HCT116 (cell line): ENCODE results near the gene SAMD10. TPM values are rescaled to one million over a fixed set of nuclear protein-coding genes. Genes with fewer than 3 reads are reported as not detected.

Experiments
- ATAC-seq: fragments of 200-7000 bp; cut with Tn5 transposase; 2 replicates; pipeline ENCODE4 v1.9.1; 2020; ENCODE audit warnings: mild to moderate bottlenecking, moderate library complexity
- BruUV-seq: library from RNA; stranded (reverse); fragments of 400-500 nt; replicated peaks from 2 replicates; lab custom pipeline; 2021; lab: Mats Ljungman, UMichigan
- CTCF ChIA-PET: fragments of 300-600 bp; sonication (Branson Sonifier 250); formaldehyde crosslinking; loops from one replicate; lab custom pipeline; 2021; ENCODE audit warnings: antibody characterized with exemption; lab: Charles Lee
- POLR2A ChIA-PET: fragments of 300-600, 350-600 bp; sonication (Branson Sonifier 250); formaldehyde crosslinking; loops from one replicate; lab custom pipeline; 2021; ENCODE audit warnings: antibody characterized with exemption; lab: Charles Lee
- RAD21 ChIA-PET, 2 experiments: fragments of 300-600 bp; sonication (Branson Sonifier 250); formaldehyde crosslinking; loops; one replicate each; lab custom pipeline; 2023; ENCODE audit warnings: low total read pairs in 2 of 2; ENCODE audit not compliant: uncharacterized antibody in 2 of 2, unreplicated experiment in 2 of 2, low non-redundant PET in 1 of 2; lab: Charles Lee
- DNase-seq: peaks from one replicate; pipeline ENCODE4 v3.0.0-alpha.2; 2010; ENCODE audit warnings: low read depth, low spot score
- H2AFZ ChIP-seq: fragments of 200-600 bp; shearing (Covaris generic), sonication (generic); 2 replicates; pipeline ENCODE4 v1.6.1; 2017; ENCODE audit warnings: low read depth, mixed run types, mixed read lengths, antibody characterized with exemption, low read length; ENCODE audit not compliant: poor library complexity, severe bottlenecking
- H3K27ac ChIP-seq: 2 replicates; pipeline ENCODE4 v1.5.1; 2012; ENCODE audit warnings: low read depth, low read length
- H3K27me3 ChIP-seq: fragments of 200-600 bp; sonication (generic); 2 replicates; pipeline ENCODE4 v1.6.1; 2016; ENCODE audit warnings: mixed run types, low read length, mixed read lengths; ENCODE audit not compliant: insufficient read depth
- H3K36me3 ChIP-seq, 2 experiments: fragments of 200-500 bp in 1 of 2; fragments of 200-600 bp in 1 of 2; sonication (Bioruptor generic) in 1 of 2; sonication (generic) in 1 of 2; 2 replicates each; pipeline versions ENCODE4 v1.5.1 to v1.6.1; 2014 to 2016; ENCODE audit warnings: low read length in 2 of 2, inconsistent platforms in 1 of 2, mixed read lengths in 1 of 2, mixed run types in 1 of 2; ENCODE audit not compliant: insufficient read depth in 2 of 2, control insufficient read depth in 1 of 2
- H3K4me1 ChIP-seq, 2 experiments: fragments of 200-600 bp in 1 of 2; sonication (generic) in 1 of 2; 2 replicates each; pipeline versions ENCODE4 v1.5.1 to v1.6.1; 2012 to 2017; ENCODE audit warnings: low read length in 2 of 2, inconsistent platforms in 1 of 2, mild to moderate bottlenecking in 1 of 2, mixed read lengths in 1 of 2, mixed run types in 1 of 2, moderate library complexity in 1 of 2; ENCODE audit not compliant: insufficient read depth in 2 of 2, control insufficient read depth in 1 of 2
- H3K4me2 ChIP-seq: fragments of 200-600 bp; sonication (generic); 2 replicates; pipeline ENCODE4 v1.6.1; 2017; ENCODE audit warnings: mixed run types, low read length, mixed read lengths
- H3K4me3 ChIP-seq, 2 experiments: fragments of 200-600 bp in 1 of 2; sonication (generic) in 1 of 2; replicated peaks in 1 of 2; 2 replicates each; pipeline ENCODE4 v1.5.1; 2011 to 2016; ENCODE audit warnings: low read length in 2 of 2, control low read depth in 1 of 2, low read depth in 1 of 2, mild to moderate bottlenecking in 1 of 2, mixed read lengths in 1 of 2, mixed run types in 1 of 2
- H3K79me2 ChIP-seq: fragments of 200-600 bp; sonication (generic); 2 replicates; pipeline ENCODE4 v1.6.1; 2017; ENCODE audit warnings: mild to moderate bottlenecking, mixed run types, low read length, moderate library complexity, mixed read lengths; ENCODE audit not compliant: insufficient read depth
- H3K9ac ChIP-seq: fragments of 200-600 bp; sonication (generic); 2 replicates; pipeline ENCODE4 v1.6.1; 2016; ENCODE audit warnings: low read length, mixed read lengths
- H3K9me2 ChIP-seq: fragments of 200-600 bp; sonication (generic), shearing (Covaris generic); 2 replicates; pipeline ENCODE4 v1.6.1; 2017; ENCODE audit warnings: mixed run types, mild to moderate bottlenecking, moderate library complexity; ENCODE audit not compliant: insufficient read depth
- H3K9me3 ChIP-seq, 2 experiments: fragments of 200-500 bp in 1 of 2; fragments of 200-600 bp in 1 of 2; sonication (Bioruptor generic) in 1 of 2; sonication (generic) in 1 of 2; 2 replicates each; pipeline ENCODE4 v1.6.1; 2014 to 2017; ENCODE audit warnings: low read length in 2 of 2, mixed read lengths in 2 of 2, inconsistent platforms in 1 of 2, low read depth in 1 of 2, mild to moderate bottlenecking in 1 of 2, mixed run types in 1 of 2, moderate library complexity in 1 of 2; ENCODE audit not compliant: control insufficient read depth in 1 of 2, insufficient read depth in 1 of 2
- H4K20me1 ChIP-seq: fragments of 200-600 bp; sonication (generic), shearing (Covaris generic); 2 replicates; pipeline ENCODE4 v1.6.1; 2017; ENCODE audit warnings: mixed run types, mild to moderate bottlenecking, moderate library complexity; ENCODE audit not compliant: insufficient read depth
- CBX3 ChIP-seq: IDR thresholded peaks from 2 replicates; pipeline ENCODE4 v1.6.1; 2012; ENCODE audit warnings: low read depth
- CEBPB ChIP-seq: IDR thresholded peaks from 2 replicates; pipeline ENCODE4 v1.6.1; 2012; ENCODE audit warnings: low read depth
- EGR1 ChIP-seq: IDR thresholded peaks from 2 replicates; pipeline ENCODE4 v1.6.1; 2012; ENCODE audit warnings: low read depth
- ELF1 ChIP-seq: IDR thresholded peaks from 2 replicates; pipeline ENCODE4 v1.6.1; 2012; ENCODE audit warnings: low read depth, borderline replicate concordance
- EZH2 ChIP-seq: fragments of 200-600 bp; sonication (generic); IDR thresholded peaks from 2 replicates; pipeline ENCODE4 v1.6.1; 2017; ENCODE audit warnings: antibody characterized with exemption, mixed run types
- EZH2phosphoT487 ChIP-seq: fragments of 200-600 bp; IDR thresholded peaks from 2 replicates; pipeline ENCODE4 v1.6.1; 2018; ENCODE audit warnings: antibody characterized with exemption, borderline replicate concordance
- FOSL1 ChIP-seq: IDR thresholded peaks from 2 replicates; pipeline ENCODE4 v1.6.1; 2012; ENCODE audit warnings: low read depth
- JUND ChIP-seq: IDR thresholded peaks from 2 replicates; pipeline ENCODE4 v1.6.1; 2012
- MAX ChIP-seq: IDR thresholded peaks from 2 replicates; pipeline ENCODE4 v1.6.1; 2012
- POLR2A ChIP-seq: IDR thresholded peaks from 2 replicates; pipeline ENCODE4 v1.7.0; 2011; ENCODE audit warnings: borderline replicate concordance; ENCODE audit not compliant: insufficient read depth, insufficient read length; ENCODE audit errors: extremely low read depth
- POLR2AphosphoS5 ChIP-seq: IDR thresholded peaks from 2 replicates; pipeline ENCODE4 v1.6.1; 2011; ENCODE audit warnings: mild to moderate bottlenecking, low read depth, low read length, moderate library complexity
- RAD21 ChIP-seq: IDR thresholded peaks from 2 replicates; pipeline ENCODE4 v1.6.1; 2012; ENCODE audit warnings: low read depth, mild to moderate bottlenecking
- REST ChIP-seq: IDR thresholded peaks from 2 replicates; pipeline ENCODE4 v1.6.1; 2012; ENCODE audit warnings: low read depth
- SIN3A ChIP-seq: IDR thresholded peaks from 2 replicates; pipeline ENCODE4 v1.6.1; 2012; ENCODE audit warnings: low read depth
- SRF ChIP-seq: IDR thresholded peaks from 2 replicates; pipeline ENCODE4 v1.6.1; 2012; ENCODE audit warnings: low read depth
- TCF7L2 ChIP-seq: IDR thresholded peaks from 2 replicates; pipeline ENCODE4 v1.7.0; 2011; ENCODE audit warnings: borderline replicate concordance, inconsistent platforms; ENCODE audit not compliant: insufficient read depth, insufficient read length; ENCODE audit errors: extremely low read depth
- ZFX ChIP-seq: fragments of 450-650 bp; IDR thresholded peaks from 2 replicates; pipeline ENCODE4 v1.6.1; 2017
- ZNF274 ChIP-seq: fragments of 200-500 bp; sonication (Bioruptor generic); IDR thresholded peaks from 2 replicates; pipeline ENCODE4 v1.6.1; 2014; ENCODE audit warnings: mild to moderate bottlenecking, low read depth, low read length, inconsistent platforms
- intact Hi-C: fragments of 100-400 bp; cut with micrococcal nuclease; formaldehyde crosslinking; loops from 2 replicates; pipeline ENCODE4 v1.10.0; 2022
- total RNA-seq: library from RNA; stranded (reverse); gene quantifications from one replicate; pipeline ENCODE4 v1.2.1, GENCODE V29; 2021; ENCODE audit not compliant: unreplicated experiment
- TF ChIP-seq, protein P1 (sequence below): IDR thresholded peaks from 2 replicates; pipeline ENCODE4 v1.6.1; 2011; ENCODE audit warnings: mild to moderate bottlenecking, low read length, moderate library complexity; ENCODE audit not compliant: insufficient replicate concordance; ENCODE audit errors: extremely low read depth
- TF ChIP-seq, protein P2 (sequence below), 3 experiments: fragments of 200-600 bp in 1 of 3; sonication (generic) in 1 of 3; IDR thresholded peaks in 2 of 3; conservative IDR thresholded peaks in 1 of 3; 2 replicates each; pipeline ENCODE4 v1.5.1; 2012 to 2017; ENCODE audit warnings: low read depth in 2 of 3, low read length in 2 of 3, antibody characterized with exemption in 1 of 3, borderline replicate concordance in 1 of 3, control low read depth in 1 of 3, mild to moderate bottlenecking in 1 of 3, mixed read lengths in 1 of 3, mixed run types in 1 of 3, moderate library complexity in 1 of 3; ENCODE audit not compliant: insufficient read depth in 1 of 3

The SAMD10 gene
- total RNA-seq, 1 experiment from 2014 or later = 4.2 TPM

DNA sequence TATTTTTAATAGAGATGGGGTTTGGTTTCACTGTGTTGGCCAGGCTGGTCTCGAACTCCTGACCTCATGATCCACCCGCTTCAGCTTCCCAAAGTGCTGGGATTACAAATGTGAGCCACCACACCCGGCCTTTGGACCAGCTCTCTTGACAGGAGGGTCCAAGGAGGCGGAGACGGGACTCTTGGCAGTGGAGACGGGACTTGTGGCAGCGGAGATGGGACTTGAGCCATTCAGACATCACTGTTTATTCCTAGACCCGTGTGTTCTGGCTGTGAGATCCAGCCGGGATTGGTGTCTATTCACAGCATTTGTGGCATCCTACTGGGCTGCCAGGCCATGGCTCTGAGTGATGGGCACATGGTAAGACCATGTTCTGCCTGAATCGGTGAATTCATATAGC, 27.0 kb upstream of the SAMD10 start:
- intact Hi-C loops = no loop called here
- ChIA-PET POLR2A (no interaction called here), CTCF (no interaction called here), RAD21 (no interaction called here)
- Histone ChIP-seq H3K4me3 (no peak overlapping the region), H3K27ac (no peak overlapping the region), H3K36me3 (peaks cover 35 to 53% of the 10 kb centered on the region in 2 experiments), H3K4me1 (no peaks in the 10 kb centered on the region), H2AFZ (no peak overlapping the region), H3K9me3 (peaks cover 3 to 7% of the 10 kb centered on the region in 2 experiments; a peak in 2 of 4 replicates), H3K9ac (no peak overlapping the region), H3K4me2 (no peak overlapping the region), H3K9me2 (no peaks in the 10 kb centered on the region), H4K20me1 (no peaks in the 10 kb centered on the region), H3K27me3 (no peaks in the 10 kb centered on the region), H3K79me2 (peaks cover 45% of the 10 kb centered on the region)
- no peak for ATAC-seq
- DNase-seq = no peak
- TF ChIP-seq JUND (no peak), POLR2AphosphoS5 (no peak), EGR1 (no peak), TCF7L2 (no peak), CBX3 (no peak), ZFX (no peak), SRF (no peak), RAD21 (no peak), REST (no peak), POLR2A (no peak), ZNF274 (no peak), EZH2 (no peak), ELF1 (no peak), EZH2phosphoT487 (no peak), SIN3A (no peak), CEBPB (no peak), MAX (no peak), FOSL1 (no peak)
- TF ChIP-seq, protein P1, sequence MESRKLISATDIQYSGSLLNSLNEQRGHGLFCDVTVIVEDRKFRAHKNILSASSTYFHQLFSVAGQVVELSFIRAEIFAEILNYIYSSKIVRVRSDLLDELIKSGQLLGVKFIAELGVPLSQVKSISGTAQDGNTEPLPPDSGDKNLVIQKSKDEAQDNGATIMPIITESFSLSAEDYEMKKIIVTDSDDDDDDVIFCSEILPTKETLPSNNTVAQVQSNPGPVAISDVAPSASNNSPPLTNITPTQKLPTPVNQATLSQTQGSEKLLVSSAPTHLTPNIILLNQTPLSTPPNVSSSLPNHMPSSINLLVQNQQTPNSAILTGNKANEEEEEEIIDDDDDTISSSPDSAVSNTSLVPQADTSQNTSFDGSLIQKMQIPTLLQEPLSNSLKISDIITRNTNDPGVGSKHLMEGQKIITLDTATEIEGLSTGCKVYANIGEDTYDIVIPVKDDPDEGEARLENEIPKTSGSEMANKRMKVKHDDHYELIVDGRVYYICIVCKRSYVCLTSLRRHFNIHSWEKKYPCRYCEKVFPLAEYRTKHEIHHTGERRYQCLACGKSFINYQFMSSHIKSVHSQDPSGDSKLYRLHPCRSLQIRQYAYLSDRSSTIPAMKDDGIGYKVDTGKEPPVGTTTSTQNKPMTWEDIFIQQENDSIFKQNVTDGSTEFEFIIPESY = no peak
- TF ChIP-seq, protein P2, sequence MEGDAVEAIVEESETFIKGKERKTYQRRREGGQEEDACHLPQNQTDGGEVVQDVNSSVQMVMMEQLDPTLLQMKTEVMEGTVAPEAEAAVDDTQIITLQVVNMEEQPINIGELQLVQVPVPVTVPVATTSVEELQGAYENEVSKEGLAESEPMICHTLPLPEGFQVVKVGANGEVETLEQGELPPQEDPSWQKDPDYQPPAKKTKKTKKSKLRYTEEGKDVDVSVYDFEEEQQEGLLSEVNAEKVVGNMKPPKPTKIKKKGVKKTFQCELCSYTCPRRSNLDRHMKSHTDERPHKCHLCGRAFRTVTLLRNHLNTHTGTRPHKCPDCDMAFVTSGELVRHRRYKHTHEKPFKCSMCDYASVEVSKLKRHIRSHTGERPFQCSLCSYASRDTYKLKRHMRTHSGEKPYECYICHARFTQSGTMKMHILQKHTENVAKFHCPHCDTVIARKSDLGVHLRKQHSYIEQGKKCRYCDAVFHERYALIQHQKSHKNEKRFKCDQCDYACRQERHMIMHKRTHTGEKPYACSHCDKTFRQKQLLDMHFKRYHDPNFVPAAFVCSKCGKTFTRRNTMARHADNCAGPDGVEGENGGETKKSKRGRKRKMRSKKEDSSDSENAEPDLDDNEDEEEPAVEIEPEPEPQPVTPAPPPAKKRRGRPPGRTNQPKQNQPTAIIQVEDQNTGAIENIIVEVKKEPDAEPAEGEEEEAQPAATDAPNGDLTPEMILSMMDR (IDR thresholded peaks at IDR 0.05 in 2 of 3, conservative IDR thresholded peaks at IDR 0.05 in 1 of 3; ENCODE audit: borderline replicate concordance in 1 of 3, insufficient read depth in 1 of 3, low read depth in 2 of 3, low read length in 2 of 3) = no peak
- BruUV-seq = no TSS peak
